ENCODE data around the gene EFHC1. TPM values are rescaled to one million over a fixed set of nuclear protein-coding genes. Genes with fewer than 3 reads are reported as not detected.

EFHC1 gene
- total RNA-seq, 1 donor from 2014 or later, result 54.9 TPM

- Mint-ChIP-seq H3K4me1 (ENCODE audit: unreplicated experiment) (peaks cover 52% of the 10 kb centered on the region), H3K27me3 (no peaks in the 10 kb centered on the region), H3K27ac (no peak overlapping the region), H3K4me3 (no peak overlapping the region), H3K36me3 (no peaks in the 10 kb centered on the region), H3K9me3 (no peaks in the 10 kb centered on the region)
- DNase-seq (ENCODE audit: extremely low spot score, unreplicated experiment), result no peak
- TF ChIP-seq, protein P1, sequence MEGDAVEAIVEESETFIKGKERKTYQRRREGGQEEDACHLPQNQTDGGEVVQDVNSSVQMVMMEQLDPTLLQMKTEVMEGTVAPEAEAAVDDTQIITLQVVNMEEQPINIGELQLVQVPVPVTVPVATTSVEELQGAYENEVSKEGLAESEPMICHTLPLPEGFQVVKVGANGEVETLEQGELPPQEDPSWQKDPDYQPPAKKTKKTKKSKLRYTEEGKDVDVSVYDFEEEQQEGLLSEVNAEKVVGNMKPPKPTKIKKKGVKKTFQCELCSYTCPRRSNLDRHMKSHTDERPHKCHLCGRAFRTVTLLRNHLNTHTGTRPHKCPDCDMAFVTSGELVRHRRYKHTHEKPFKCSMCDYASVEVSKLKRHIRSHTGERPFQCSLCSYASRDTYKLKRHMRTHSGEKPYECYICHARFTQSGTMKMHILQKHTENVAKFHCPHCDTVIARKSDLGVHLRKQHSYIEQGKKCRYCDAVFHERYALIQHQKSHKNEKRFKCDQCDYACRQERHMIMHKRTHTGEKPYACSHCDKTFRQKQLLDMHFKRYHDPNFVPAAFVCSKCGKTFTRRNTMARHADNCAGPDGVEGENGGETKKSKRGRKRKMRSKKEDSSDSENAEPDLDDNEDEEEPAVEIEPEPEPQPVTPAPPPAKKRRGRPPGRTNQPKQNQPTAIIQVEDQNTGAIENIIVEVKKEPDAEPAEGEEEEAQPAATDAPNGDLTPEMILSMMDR (conservative IDR thresholded peaks at IDR 0.05), result no peak
Observed at GRCh38 chr6:52572536-52572935, 152.4 kb downstream of the EFHC1 start.

- no peak for DNase-seq (ENCODE audit: extremely low spot score, unreplicated experiment)
- TF ChIP-seq, protein P1 (conservative IDR thresholded peaks at IDR 0.05), result no peak
- Mint-ChIP-seq H3K9me3 (no peaks in the 10 kb centered on the region), H3K36me3 (no peaks in the 10 kb centered on the region), H3K27me3 (no peaks in the 10 kb centered on the region), H3K4me3 (peak overlapping the region; percentile 85), H3K27ac (peak overlapping the region; percentile 68), H3K4me1 (ENCODE audit: unreplicated experiment) (peaks cover 56% of the 10 kb centered on the region)
Observed at GRCh38 chr6:52573295-52573694, 153.2 kb downstream of the EFHC1 start.

Other genes starting within 250 kb of the EFHC1 start
- 0.17 TPM in 1 of 2 replicates, not detected in the other for gene IL17A, start 234.0 kb upstream of the EFHC1 start, total RNA-seq (ENCODE audit: low replicate concordance)
- not detected in 2 replicates for gene IL17F, start 175.8 kb upstream of the EFHC1 start, total RNA-seq (ENCODE audit: low replicate concordance)
- 68.2 and 122 TPM in 2 replicates for gene MCM3, start 135.6 kb upstream of the EFHC1 start, total RNA-seq (ENCODE audit: low replicate concordance)
- 17.6 and 21.2 TPM in 2 replicates for gene PAQR8, start 58.2 kb upstream of the EFHC1 start, total RNA-seq (ENCODE audit: low replicate concordance)
- gene TRAM2, start 156.7 kb downstream of the EFHC1 start, total RNA-seq (ENCODE audit: low replicate concordance), result 17.3 and 23.0 TPM in 2 replicates